HCT116 (cell line): ENCODE results near the gene ADAMTSL5. TPM values are rescaled to one million over a fixed set of nuclear protein-coding genes. Genes with fewer than 3 reads are reported as not detected.
"Not testable (repeated sequence)": the region's sequence is repeated elsewhere in the genome, so short reads cannot be mapped to it uniquely, and the experiment has no call there.

Experiments used
- ATAC-seq: fragments of 200-7000 bp; cut with Tn5 transposase; 2 replicates; pipeline ENCODE4 v1.9.1; 2020; ENCODE audit warnings: mild to moderate bottlenecking, moderate library complexity
- BruUV-seq: library from RNA; stranded (reverse); fragments of 400-500 nt; replicated peaks from 2 replicates; lab custom pipeline; 2021; lab: Mats Ljungman, UMichigan
- CTCF ChIA-PET: fragments of 300-600 bp; sonication (Branson Sonifier 250); formaldehyde crosslinking; loops from one replicate; lab custom pipeline; 2021; ENCODE audit warnings: antibody characterized with exemption; lab: Charles Lee
- POLR2A ChIA-PET: fragments of 300-600, 350-600 bp; sonication (Branson Sonifier 250); formaldehyde crosslinking; loops from one replicate; lab custom pipeline; 2021; ENCODE audit warnings: antibody characterized with exemption; lab: Charles Lee
- RAD21 ChIA-PET, 2 experiments: fragments of 300-600 bp; sonication (Branson Sonifier 250); formaldehyde crosslinking; loops; one replicate each; lab custom pipeline; 2023; ENCODE audit warnings: low total read pairs in 2 of 2; ENCODE audit not compliant: uncharacterized antibody in 2 of 2, unreplicated experiment in 2 of 2, low non-redundant PET in 1 of 2; lab: Charles Lee
- DNase-seq: peaks from one replicate; pipeline ENCODE4 v3.0.0-alpha.2; 2010; ENCODE audit warnings: low read depth, low spot score
- H2AFZ ChIP-seq: fragments of 200-600 bp; shearing (Covaris generic), sonication (generic); 2 replicates; pipeline ENCODE4 v1.6.1; 2017; ENCODE audit warnings: low read depth, mixed run types, mixed read lengths, antibody characterized with exemption, low read length; ENCODE audit not compliant: poor library complexity, severe bottlenecking
- H3K27ac ChIP-seq: 2 replicates; pipeline ENCODE4 v1.5.1; 2012; ENCODE audit warnings: low read depth, low read length
- H3K27me3 ChIP-seq: fragments of 200-600 bp; sonication (generic); 2 replicates; pipeline ENCODE4 v1.6.1; 2016; ENCODE audit warnings: mixed run types, low read length, mixed read lengths; ENCODE audit not compliant: insufficient read depth
- H3K36me3 ChIP-seq, 2 experiments: fragments of 200-500 bp in 1 of 2; fragments of 200-600 bp in 1 of 2; sonication (Bioruptor generic) in 1 of 2; sonication (generic) in 1 of 2; 2 replicates each; pipeline versions ENCODE4 v1.5.1 to v1.6.1; 2014 to 2016; ENCODE audit warnings: low read length in 2 of 2, inconsistent platforms in 1 of 2, mixed read lengths in 1 of 2, mixed run types in 1 of 2; ENCODE audit not compliant: insufficient read depth in 2 of 2, control insufficient read depth in 1 of 2
- H3K4me1 ChIP-seq, 2 experiments: fragments of 200-600 bp in 1 of 2; sonication (generic) in 1 of 2; 2 replicates each; pipeline versions ENCODE4 v1.5.1 to v1.6.1; 2012 to 2017; ENCODE audit warnings: low read length in 2 of 2, inconsistent platforms in 1 of 2, mild to moderate bottlenecking in 1 of 2, mixed read lengths in 1 of 2, mixed run types in 1 of 2, moderate library complexity in 1 of 2; ENCODE audit not compliant: insufficient read depth in 2 of 2, control insufficient read depth in 1 of 2
- H3K4me2 ChIP-seq: fragments of 200-600 bp; sonication (generic); 2 replicates; pipeline ENCODE4 v1.6.1; 2017; ENCODE audit warnings: mixed run types, low read length, mixed read lengths
- H3K4me3 ChIP-seq, 2 experiments: fragments of 200-600 bp in 1 of 2; sonication (generic) in 1 of 2; replicated peaks in 1 of 2; 2 replicates each; pipeline ENCODE4 v1.5.1; 2011 to 2016; ENCODE audit warnings: low read length in 2 of 2, control low read depth in 1 of 2, low read depth in 1 of 2, mild to moderate bottlenecking in 1 of 2, mixed read lengths in 1 of 2, mixed run types in 1 of 2
- H3K79me2 ChIP-seq: fragments of 200-600 bp; sonication (generic); 2 replicates; pipeline ENCODE4 v1.6.1; 2017; ENCODE audit warnings: mild to moderate bottlenecking, mixed run types, low read length, moderate library complexity, mixed read lengths; ENCODE audit not compliant: insufficient read depth
- H3K9ac ChIP-seq: fragments of 200-600 bp; sonication (generic); 2 replicates; pipeline ENCODE4 v1.6.1; 2016; ENCODE audit warnings: low read length, mixed read lengths
- H3K9me2 ChIP-seq: fragments of 200-600 bp; sonication (generic), shearing (Covaris generic); 2 replicates; pipeline ENCODE4 v1.6.1; 2017; ENCODE audit warnings: mixed run types, mild to moderate bottlenecking, moderate library complexity; ENCODE audit not compliant: insufficient read depth
- H3K9me3 ChIP-seq, 2 experiments: fragments of 200-500 bp in 1 of 2; fragments of 200-600 bp in 1 of 2; sonication (Bioruptor generic) in 1 of 2; sonication (generic) in 1 of 2; 2 replicates each; pipeline ENCODE4 v1.6.1; 2014 to 2017; ENCODE audit warnings: low read length in 2 of 2, mixed read lengths in 2 of 2, inconsistent platforms in 1 of 2, low read depth in 1 of 2, mild to moderate bottlenecking in 1 of 2, mixed run types in 1 of 2, moderate library complexity in 1 of 2; ENCODE audit not compliant: control insufficient read depth in 1 of 2, insufficient read depth in 1 of 2
- H4K20me1 ChIP-seq: fragments of 200-600 bp; sonication (generic), shearing (Covaris generic); 2 replicates; pipeline ENCODE4 v1.6.1; 2017; ENCODE audit warnings: mixed run types, mild to moderate bottlenecking, moderate library complexity; ENCODE audit not compliant: insufficient read depth
- EGR1 ChIP-seq: IDR thresholded peaks from 2 replicates; pipeline ENCODE4 v1.6.1; 2012; ENCODE audit warnings: low read depth
- JUND ChIP-seq: IDR thresholded peaks from 2 replicates; pipeline ENCODE4 v1.6.1; 2012
- MAX ChIP-seq: IDR thresholded peaks from 2 replicates; pipeline ENCODE4 v1.6.1; 2012
- POLR2A ChIP-seq: IDR thresholded peaks from 2 replicates; pipeline ENCODE4 v1.7.0; 2011; ENCODE audit warnings: borderline replicate concordance; ENCODE audit not compliant: insufficient read depth, insufficient read length; ENCODE audit errors: extremely low read depth
- POLR2AphosphoS5 ChIP-seq: IDR thresholded peaks from 2 replicates; pipeline ENCODE4 v1.6.1; 2011; ENCODE audit warnings: mild to moderate bottlenecking, low read depth, low read length, moderate library complexity
- RAD21 ChIP-seq: IDR thresholded peaks from 2 replicates; pipeline ENCODE4 v1.6.1; 2012; ENCODE audit warnings: low read depth, mild to moderate bottlenecking
- SIN3A ChIP-seq: IDR thresholded peaks from 2 replicates; pipeline ENCODE4 v1.6.1; 2012; ENCODE audit warnings: low read depth
- SP1 ChIP-seq: IDR thresholded peaks from 2 replicates; pipeline ENCODE4 v1.6.1; 2012; ENCODE audit warnings: low read depth
- TCF7L2 ChIP-seq: IDR thresholded peaks from 2 replicates; pipeline ENCODE4 v1.7.0; 2011; ENCODE audit warnings: borderline replicate concordance, inconsistent platforms; ENCODE audit not compliant: insufficient read depth, insufficient read length; ENCODE audit errors: extremely low read depth
- ZBTB33 ChIP-seq: IDR thresholded peaks from 2 replicates; pipeline ENCODE4 v1.6.1; 2011; ENCODE audit warnings: mild to moderate bottlenecking, low read length, moderate library complexity; ENCODE audit not compliant: insufficient replicate concordance; ENCODE audit errors: extremely low read depth
- ZNF274 ChIP-seq: fragments of 200-500 bp; sonication (Bioruptor generic); IDR thresholded peaks from 2 replicates; pipeline ENCODE4 v1.6.1; 2014; ENCODE audit warnings: mild to moderate bottlenecking, low read depth, low read length, inconsistent platforms
- intact Hi-C: fragments of 100-400 bp; cut with micrococcal nuclease; formaldehyde crosslinking; loops from 2 replicates; pipeline ENCODE4 v1.10.0; 2022
- total RNA-seq: library from RNA; stranded (reverse); gene quantifications from one replicate; pipeline ENCODE4 v1.2.1, GENCODE V29; 2021; ENCODE audit not compliant: unreplicated experiment
- TF ChIP-seq, protein P1 (sequence below): IDR thresholded peaks from 2 replicates; pipeline ENCODE4 v1.6.1; 2012; ENCODE audit warnings: low read depth
- TF ChIP-seq, protein P2 (sequence below): IDR thresholded peaks from 2 replicates; pipeline ENCODE4 v1.6.1; 2012

The ADAMTSL5 gene
- total RNA-seq, 1 experiment from 2014 or later = 24.0 TPM

DNA sequence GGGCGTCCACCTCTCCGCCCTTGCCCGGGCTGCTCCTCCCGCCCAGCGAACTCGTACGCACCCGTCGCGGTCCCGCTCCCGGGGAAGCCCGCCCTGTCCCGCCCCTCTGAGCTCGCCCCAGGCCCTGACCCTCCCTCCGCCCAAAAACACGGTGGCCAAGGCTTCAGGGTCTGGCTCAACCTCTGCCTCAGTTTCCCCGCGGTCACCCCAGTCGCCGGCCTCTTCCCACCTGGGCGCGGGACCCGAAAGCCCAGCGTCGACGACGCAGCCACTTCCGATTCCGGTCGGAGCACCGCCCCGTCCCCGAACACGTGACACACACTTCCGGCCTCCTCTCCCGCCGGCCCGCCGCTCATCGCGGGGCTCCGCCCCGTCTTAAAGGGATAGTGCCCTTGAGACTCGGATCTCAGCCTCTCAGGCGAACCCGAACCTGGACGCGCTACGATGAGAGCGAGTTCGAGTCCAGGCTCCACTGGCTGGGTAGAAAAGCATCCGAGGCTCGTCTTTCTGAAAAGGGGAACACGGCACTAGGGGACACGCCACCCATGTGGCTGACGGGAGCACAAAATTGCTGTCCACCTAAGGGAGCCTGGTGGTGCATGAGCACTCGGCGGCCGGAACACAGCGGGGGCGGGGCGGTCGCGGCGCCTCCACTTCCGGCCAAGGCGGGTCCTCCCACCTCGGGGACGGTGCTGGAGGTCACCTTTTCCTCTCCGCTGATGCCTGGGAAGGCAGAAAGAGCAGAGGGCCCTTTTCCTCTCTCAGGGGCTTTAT is 33.7 kb downstream of the ADAMTSL5 start, which contains the start of gene C19orf25:
C19orf25 (minus strand) TSS at position 282 of the 774 bp plus-strand sequence. CDS start 312 bp downstream, outside the sequence.
- Histone ChIP-seq H3K9ac (peak within 1 kb of the TSS; percentile 88), H3K36me3 (peaks cover 3 to 5% of the 10 kb centered on the region in 2 experiments; a peak in 2 of 4 replicates), H3K9me3 (no peaks in the 10 kb centered on the region), H3K27ac (peak within 1 kb of the TSS; percentile 89), H3K27me3 (no peaks in the 10 kb centered on the region), H3K9me2 (no peaks in the 10 kb centered on the region), H3K79me2 (peaks cover 34% of the 10 kb centered on the region), H3K4me1 (peaks cover 5 to 21% of the 10 kb centered on the region in 2 experiments; a peak in 3 of 4 replicates), H4K20me1 (no peaks in the 10 kb centered on the region)
- peak; percentile 86 for DNase-seq
- intact Hi-C loops = loop anchor here (1.0 kb wide), 2 partner anchors 9 to 11 kb away; partner anchors contain the start of gene PCSK4
- peak; percentile 83 for TF ChIP-seq POLR2A
- TF ChIP-seq, protein P1, sequence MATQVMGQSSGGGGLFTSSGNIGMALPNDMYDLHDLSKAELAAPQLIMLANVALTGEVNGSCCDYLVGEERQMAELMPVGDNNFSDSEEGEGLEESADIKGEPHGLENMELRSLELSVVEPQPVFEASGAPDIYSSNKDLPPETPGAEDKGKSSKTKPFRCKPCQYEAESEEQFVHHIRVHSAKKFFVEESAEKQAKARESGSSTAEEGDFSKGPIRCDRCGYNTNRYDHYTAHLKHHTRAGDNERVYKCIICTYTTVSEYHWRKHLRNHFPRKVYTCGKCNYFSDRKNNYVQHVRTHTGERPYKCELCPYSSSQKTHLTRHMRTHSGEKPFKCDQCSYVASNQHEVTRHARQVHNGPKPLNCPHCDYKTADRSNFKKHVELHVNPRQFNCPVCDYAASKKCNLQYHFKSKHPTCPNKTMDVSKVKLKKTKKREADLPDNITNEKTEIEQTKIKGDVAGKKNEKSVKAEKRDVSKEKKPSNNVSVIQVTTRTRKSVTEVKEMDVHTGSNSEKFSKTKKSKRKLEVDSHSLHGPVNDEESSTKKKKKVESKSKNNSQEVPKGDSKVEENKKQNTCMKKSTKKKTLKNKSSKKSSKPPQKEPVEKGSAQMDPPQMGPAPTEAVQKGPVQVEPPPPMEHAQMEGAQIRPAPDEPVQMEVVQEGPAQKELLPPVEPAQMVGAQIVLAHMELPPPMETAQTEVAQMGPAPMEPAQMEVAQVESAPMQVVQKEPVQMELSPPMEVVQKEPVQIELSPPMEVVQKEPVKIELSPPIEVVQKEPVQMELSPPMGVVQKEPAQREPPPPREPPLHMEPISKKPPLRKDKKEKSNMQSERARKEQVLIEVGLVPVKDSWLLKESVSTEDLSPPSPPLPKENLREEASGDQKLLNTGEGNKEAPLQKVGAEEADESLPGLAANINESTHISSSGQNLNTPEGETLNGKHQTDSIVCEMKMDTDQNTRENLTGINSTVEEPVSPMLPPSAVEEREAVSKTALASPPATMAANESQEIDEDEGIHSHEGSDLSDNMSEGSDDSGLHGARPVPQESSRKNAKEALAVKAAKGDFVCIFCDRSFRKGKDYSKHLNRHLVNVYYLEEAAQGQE = no peak
- TF ChIP-seq, protein P2, sequence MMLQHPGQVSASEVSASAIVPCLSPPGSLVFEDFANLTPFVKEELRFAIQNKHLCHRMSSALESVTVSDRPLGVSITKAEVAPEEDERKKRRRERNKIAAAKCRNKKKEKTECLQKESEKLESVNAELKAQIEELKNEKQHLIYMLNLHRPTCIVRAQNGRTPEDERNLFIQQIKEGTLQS = no peak
- no peak for TF ChIP-seq RAD21
- peak; percentile 77 for TF ChIP-seq POLR2AphosphoS5
- TF ChIP-seq MAX = peak; percentile 96
- TF ChIP-seq ZNF274 = no peak
- TF ChIP-seq SP1 = peak; percentile 86
- TF ChIP-seq SIN3A = peak; percentile 56
- TF ChIP-seq ZBTB33 = no peak
- no peak for TF ChIP-seq JUND
- TF ChIP-seq TCF7L2 = no peak
- peak; percentile 93 for TF ChIP-seq EGR1
- TF ChIP-seq, all 23 proteins: peak for 6
- CTCF ChIA-PET = no interaction called here
- peak within 1 kb of the TSS; percentile 86 for H2AFZ ChIP-seq
- no TSS peak for BruUV-seq
- peak within 1 kb of the TSS; percentile 85 to 96 for H3K4me3 ChIP-seq
- peak; percentile 87 for ATAC-seq
- RAD21 ChIA-PET = no interaction called here
- POLR2A ChIA-PET = interaction anchor here (0.8 kb wide), 1 partner anchor 14 kb away, joined by 3 read pairs; no protein-coding TSS in a partner anchor
- peak within 1 kb of the TSS; percentile 97 for H3K4me2 ChIP-seq

GRCh38 chr19:1477056-1477455 is 35.8 kb downstream of the ADAMTSL5 start:
- RAD21 ChIA-PET, BruUV-seq, ATAC-seq, intact Hi-C loops, H2AFZ ChIP-seq, H4K20me1 ChIP-seq, CTCF ChIA-PET, DNase-seq, H3K27ac ChIP-seq, H3K36me3 ChIP-seq, H3K9me3 ChIP-seq, H3K27me3 ChIP-seq, H3K9me2 ChIP-seq: not testable (repeated sequence)
- Histone ChIP-seq H3K4me1 (peaks cover 6 to 22% of the 10 kb centered on the region in 2 experiments; a peak in 3 of 4 replicates), H3K79me2 (peaks cover 34% of the 10 kb centered on the region), H3K4me3 (peak overlapping the region in 1 of 2 experiments; percentile 96; a peak in 1 of 4 replicates), H3K9ac (0 out of 2 replicates have a peak overlapping the region, but pooled peaks have one; percentile 34), H3K4me2 (peak overlapping the region; percentile 97)
- POLR2A ChIA-PET = interaction anchor here (1.2 kb wide), 1 partner anchor 14 kb away, joined by 4 read pairs; the partner anchor contains the start of gene REEP6
